Measurements from ENCODE around the gene MAOB. TPM values are rescaled to one million over a fixed set of nuclear protein-coding genes. Genes with fewer than 3 reads are reported as not detected.

MAOB gene
- total and polyA plus RNA-seq, 2 experiments from 2014 or later, result 0.09 TPM; not detected in 1

DNA sequence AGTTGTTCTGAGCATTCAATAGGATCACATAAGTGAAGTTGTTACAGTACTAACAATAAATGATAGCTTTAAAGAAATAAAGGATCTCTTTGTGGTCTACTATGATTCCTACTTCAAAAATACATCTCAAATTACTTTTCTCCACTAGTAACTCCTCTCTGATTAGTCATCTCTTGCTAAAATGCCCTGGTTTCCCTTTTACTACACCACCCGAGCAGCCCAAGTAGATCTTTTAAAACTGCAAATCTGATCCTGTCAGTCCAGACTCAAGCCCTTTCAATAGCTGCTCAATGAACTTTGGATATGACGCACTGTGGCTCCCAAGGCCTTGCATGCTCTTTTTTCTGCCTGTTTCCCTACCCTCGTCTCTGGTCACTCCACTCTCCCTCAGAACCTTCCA, 128.6 kb downstream of the MAOB start:
- peak; percentile 8 for DNase-seq
- Histone ChIP-seq H3K27ac (no peak overlapping the region), H3K9me3 (ENCODE audit: low read depth) (no peaks in the 10 kb centered on the region), H3K9ac (no peak overlapping the region), H4K20me1 (ENCODE audit: insufficient read depth) (no peaks in the 10 kb centered on the region), H3K4me2 (ENCODE audit: unreplicated experiment) (no peak overlapping the region), H2AFZ (no peak overlapping the region), H3K79me2 (ENCODE audit: insufficient read depth) (no peaks in the 10 kb centered on the region), H3F3A (ENCODE audit: insufficient read depth) (no peaks in the 10 kb centered on the region), H3K27me3 (replicated peaks; ENCODE audit: insufficient read depth) (no peaks in the 10 kb centered on the region), H3K9me2 (ENCODE audit: insufficient read depth) (no peaks in the 10 kb centered on the region), H3K4me3 (no peak overlapping the region), H3K36me3 (ENCODE audit: low read depth) (no peaks in the 10 kb centered on the region), H3K4me1 (ENCODE audit: insufficient read depth) (no peaks in the 10 kb centered on the region)
- in situ Hi-C loops (cut with MboI), result no loop called here
- WGBS, 2 experiments (ENCODE audit: low coverage in 1 of 2, low lambda C conversion rate in 2 of 2, missing lambda C conversion rate in 2 of 2), result 69 to 72% methylated on average over 3 of the region's 3 CpGs
- TF ChIP-seq EZH2phosphoT487 (IDR thresholded peaks at IDR 0.05; ENCODE audit: insufficient read depth, low read depth), result no peak
- TF ChIP-seq EZH2 (IDR thresholded peaks at IDR 0.05; ENCODE audit: insufficient read depth, poor library complexity, severe bottlenecking), result no peak

GRCh38 chrX:43750248-43750676, 132.0 kb downstream of the MAOB start:
- Histone ChIP-seq H3K27ac (no peak overlapping the region), H3K79me2 (ENCODE audit: insufficient read depth) (no peaks in the 10 kb centered on the region), H4K20me1 (ENCODE audit: insufficient read depth) (no peaks in the 10 kb centered on the region), H3K27me3 (replicated peaks; ENCODE audit: insufficient read depth) (no peaks in the 10 kb centered on the region), H2AFZ (no peak overlapping the region), H3K4me2 (ENCODE audit: unreplicated experiment) (no peak overlapping the region), H3K9ac (no peak overlapping the region), H3K9me3 (ENCODE audit: low read depth) (no peaks in the 10 kb centered on the region), H3K4me3 (no peak overlapping the region), H3K9me2 (ENCODE audit: insufficient read depth) (no peaks in the 10 kb centered on the region), H3F3A (ENCODE audit: insufficient read depth) (no peaks in the 10 kb centered on the region), H3K4me1 (ENCODE audit: insufficient read depth) (no peaks in the 10 kb centered on the region), H3K36me3 (ENCODE audit: low read depth) (no peaks in the 10 kb centered on the region)
- WGBS, 2 experiments (ENCODE audit: low coverage in 1 of 2, low lambda C conversion rate in 2 of 2, missing lambda C conversion rate in 2 of 2), result 4 to 6% methylated on average over 6 of the region's 6 CpGs
- TF ChIP-seq EZH2phosphoT487 (IDR thresholded peaks at IDR 0.05; ENCODE audit: insufficient read depth, low read depth), result no peak
- DNase-seq, result peak; percentile 59
- in situ Hi-C loops (cut with MboI), result no loop called here

GRCh38 chrX:43747476-43747875, 134.8 kb downstream of the MAOB start:
- no peak for TF ChIP-seq EZH2phosphoT487 (IDR thresholded peaks at IDR 0.05; ENCODE audit: insufficient read depth, low read depth)
- no peak for TF ChIP-seq EZH2 (IDR thresholded peaks at IDR 0.05; ENCODE audit: insufficient read depth, poor library complexity, severe bottlenecking)
- Histone ChIP-seq H3K4me1 (ENCODE audit: insufficient read depth) (no peaks in the 10 kb centered on the region), H3K79me2 (ENCODE audit: insufficient read depth) (no peaks in the 10 kb centered on the region), H3K27me3 (replicated peaks; ENCODE audit: insufficient read depth) (no peaks in the 10 kb centered on the region), H3K27ac (no peak overlapping the region), H3F3A (ENCODE audit: insufficient read depth) (no peaks in the 10 kb centered on the region), H2AFZ (no peak overlapping the region), H3K36me3 (ENCODE audit: low read depth) (no peaks in the 10 kb centered on the region), H3K4me3 (no peak overlapping the region), H3K4me2 (ENCODE audit: unreplicated experiment) (no peak overlapping the region), H3K9me2 (ENCODE audit: insufficient read depth) (no peaks in the 10 kb centered on the region), H3K9ac (no peak overlapping the region), H3K9me3 (ENCODE audit: low read depth) (no peaks in the 10 kb centered on the region), H4K20me1 (ENCODE audit: insufficient read depth) (no peaks in the 10 kb centered on the region)
- in situ Hi-C loops (cut with MboI), result no loop called here
- WGBS, 2 experiments (ENCODE audit: low coverage in 1 of 2, low lambda C conversion rate in 2 of 2, missing lambda C conversion rate in 2 of 2), result 76 to 83% methylated on average over 2 of the region's 2 CpGs
- no peak for DNase-seq

- no peaks in the 10 kb centered on the region for H3K36me3 ChIP-seq (ENCODE audit: low read depth)
- H3K9me3 ChIP-seq (ENCODE audit: low read depth), result no peaks in the 10 kb centered on the region
- H3K4me2 ChIP-seq (ENCODE audit: unreplicated experiment), result no peak overlapping the region
- H3K27ac ChIP-seq, result no peak overlapping the region
- in situ Hi-C loops (cut with MboI), result no loop called here
- no peaks in the 10 kb centered on the region for H3K4me1 ChIP-seq (ENCODE audit: insufficient read depth)
- H3K27me3 ChIP-seq (replicated peaks; ENCODE audit: insufficient read depth), result no peaks in the 10 kb centered on the region
- H4K20me1 ChIP-seq (ENCODE audit: insufficient read depth), result no peaks in the 10 kb centered on the region
- H2AFZ ChIP-seq, result no peak overlapping the region
- H3K4me3 ChIP-seq, result no peak overlapping the region
- no peak overlapping the region for H3K9ac ChIP-seq
- H3F3A ChIP-seq (ENCODE audit: insufficient read depth), result no peaks in the 10 kb centered on the region
- no peaks in the 10 kb centered on the region for H3K9me2 ChIP-seq (ENCODE audit: insufficient read depth)
- WGBS, 2 experiments (ENCODE audit: low coverage in 1 of 2, low lambda C conversion rate in 2 of 2, missing lambda C conversion rate in 2 of 2), result 62 to 77% methylated on average over 6 of the region's 6 CpGs
- no peaks in the 10 kb centered on the region for H3K79me2 ChIP-seq (ENCODE audit: insufficient read depth)
- DNase-seq, result peak; percentile 29
- no peak for TF ChIP-seq EZH2phosphoT487 (IDR thresholded peaks at IDR 0.05; ENCODE audit: insufficient read depth, low read depth)
- no peak for TF ChIP-seq EZH2 (IDR thresholded peaks at IDR 0.05; ENCODE audit: insufficient read depth, poor library complexity, severe bottlenecking)
Measured at GRCh38 chrX:43745938-43746721, 136.1 kb downstream of the MAOB start.
